Measurements from ENCODE around the gene PPM1L.
"Not testable (repeated sequence)": the region's sequence is repeated elsewhere in the genome, so short reads cannot be mapped to it uniquely, and the experiment has no call there.

The PPM1L gene

DNA sequence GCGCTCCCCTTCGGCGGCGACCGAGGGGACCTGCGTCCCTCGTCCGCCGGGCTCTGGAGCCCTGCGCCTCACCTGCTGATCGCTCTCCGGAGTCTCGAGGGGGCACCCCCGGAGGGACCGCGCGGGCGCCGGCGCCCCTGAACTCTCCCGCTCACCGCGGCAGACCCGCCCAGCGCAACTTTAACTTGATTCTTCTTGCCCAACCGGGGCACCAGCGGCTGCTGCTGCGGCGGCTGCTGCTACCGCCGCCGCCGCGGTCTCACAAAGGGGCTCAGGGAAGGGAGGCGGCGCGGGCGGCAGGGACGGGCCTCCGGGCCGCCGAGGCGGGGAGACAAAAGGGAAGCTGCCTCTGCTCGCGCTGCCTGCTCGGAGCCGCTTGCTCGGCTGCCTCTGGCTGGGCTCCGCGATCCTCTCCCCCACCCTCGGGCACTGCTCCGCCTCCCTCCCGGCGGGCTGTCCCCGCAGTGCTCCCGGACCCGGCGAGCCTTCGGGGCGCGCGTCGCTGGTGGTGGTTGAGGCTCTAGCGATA is at the start of gene PPM1L:
Gene PPM1L (plus strand): TSS at position 456 of the 529 bp plus-strand sequence.
- peak; percentile 24 for DNase-seq (ENCODE audit: insufficient read length, low spot score)

DNA sequence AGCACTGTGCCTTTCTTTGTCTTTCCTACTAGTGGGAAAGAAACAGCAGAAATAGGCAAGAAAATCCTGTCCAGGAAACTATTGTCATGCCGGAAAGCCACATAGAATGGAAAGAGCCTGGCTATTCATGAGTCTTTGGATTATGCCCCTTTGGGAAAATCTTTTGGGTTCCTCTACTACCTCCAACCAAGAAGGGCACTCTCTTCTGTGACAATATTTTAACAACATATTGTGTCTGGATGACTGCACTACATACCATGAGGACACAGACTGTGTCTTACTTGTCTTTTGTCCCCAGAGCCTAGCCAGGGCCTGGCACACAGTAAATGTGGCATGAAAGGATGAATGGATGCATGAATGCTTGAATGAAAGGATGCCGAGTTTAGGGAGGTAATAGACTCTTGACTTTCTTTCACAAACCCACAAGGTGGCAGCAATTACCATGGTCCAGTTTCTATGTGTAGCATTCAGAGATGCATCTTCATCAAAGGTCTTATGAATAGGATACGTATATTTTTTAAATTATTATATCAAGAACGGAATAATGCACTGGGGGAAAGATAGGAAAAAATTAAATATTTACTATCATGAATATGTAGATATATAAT is 48.7 kb upstream of the PPM1L start:
- FAIRE-seq, result peak; percentile 18
- DNase-seq (ENCODE audit: insufficient read length, low spot score), result no peak

More for the DNA sequence above, at the start of gene PPM1L:
- no peak for FAIRE-seq

DNA sequence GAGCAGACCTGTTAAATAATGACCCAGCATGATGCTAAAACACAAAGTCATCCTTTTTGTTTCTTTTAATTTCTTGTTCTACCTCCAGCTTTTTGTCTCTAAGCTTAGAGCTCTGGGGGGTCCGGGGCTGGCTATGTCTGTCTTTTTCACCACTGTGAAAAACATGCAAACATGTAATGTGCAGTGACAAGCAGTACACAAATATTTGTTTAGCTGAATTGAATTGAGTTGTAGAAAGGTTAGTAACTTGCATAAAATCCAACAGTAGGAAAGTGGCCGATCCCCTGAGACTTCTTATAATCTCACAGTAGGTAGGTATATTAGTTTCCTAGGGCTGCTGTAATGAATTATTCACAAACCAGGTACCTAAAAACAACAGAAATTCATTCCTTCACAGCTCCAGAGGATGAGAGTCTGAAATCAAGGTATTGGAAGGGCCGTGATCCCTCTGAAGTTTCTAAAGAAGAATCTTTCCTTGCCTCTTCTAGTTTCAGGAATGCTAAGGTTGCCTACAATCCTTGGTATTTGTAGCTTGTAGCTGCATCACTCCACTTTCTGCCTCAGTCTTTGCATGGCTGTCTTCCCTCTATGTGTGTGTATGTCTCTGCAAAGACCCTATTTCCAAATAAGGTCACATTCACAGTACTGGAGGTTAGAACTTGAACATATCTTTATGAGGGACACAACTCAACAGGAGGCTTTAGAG is 46.4 kb upstream of the PPM1L start:
- FAIRE-seq (no peak), DNase-seq (ENCODE audit: insufficient read length, low spot score) (no peak)

DNA sequence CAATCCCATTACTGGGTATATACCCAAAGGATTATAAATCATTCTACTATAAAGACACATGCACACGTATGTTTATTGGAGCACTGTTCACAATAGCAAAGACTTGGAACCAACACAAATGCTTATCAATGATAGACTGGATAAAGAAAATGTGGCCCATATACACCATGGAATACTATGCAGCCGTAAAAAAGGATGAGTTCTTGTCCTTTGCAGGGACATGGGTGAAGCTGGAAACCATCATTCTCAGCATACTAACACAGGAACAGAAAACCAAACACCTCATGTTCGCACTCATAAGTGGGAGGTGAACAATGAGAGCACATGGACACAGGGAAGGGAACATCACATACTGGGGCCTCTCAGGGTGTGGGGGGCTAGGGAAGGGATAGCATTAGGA is 42.9 kb upstream of the PPM1L start:
- not testable (repeated sequence) for FAIRE-seq

DNA sequence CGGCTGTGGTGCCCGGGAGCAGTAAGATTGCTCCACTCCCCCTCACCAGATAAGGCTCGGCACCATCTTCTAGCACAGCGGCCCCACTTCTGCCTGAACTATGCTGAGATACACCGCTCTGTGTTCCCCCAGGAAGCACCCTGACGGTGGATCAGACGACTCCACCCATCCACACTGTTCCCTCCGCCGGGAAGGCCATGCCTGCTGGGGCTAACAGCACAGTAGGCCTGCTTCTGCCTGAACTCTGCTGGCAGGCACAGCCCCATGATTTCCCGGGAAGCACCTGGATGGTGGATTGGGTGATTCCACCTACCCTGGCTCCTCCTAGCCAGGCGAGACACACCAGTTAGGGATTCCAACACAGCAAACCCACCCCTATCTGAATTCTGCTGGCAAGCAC is 36.3 kb upstream of the PPM1L start:
- DNase-seq (ENCODE audit: insufficient read length, low spot score) (no peak), FAIRE-seq (no peak)

More for the DNA sequence above, 42.9 kb upstream of the PPM1L start:
- DNase-seq (ENCODE audit: insufficient read length, low spot score), result not testable (repeated sequence)

DNA sequence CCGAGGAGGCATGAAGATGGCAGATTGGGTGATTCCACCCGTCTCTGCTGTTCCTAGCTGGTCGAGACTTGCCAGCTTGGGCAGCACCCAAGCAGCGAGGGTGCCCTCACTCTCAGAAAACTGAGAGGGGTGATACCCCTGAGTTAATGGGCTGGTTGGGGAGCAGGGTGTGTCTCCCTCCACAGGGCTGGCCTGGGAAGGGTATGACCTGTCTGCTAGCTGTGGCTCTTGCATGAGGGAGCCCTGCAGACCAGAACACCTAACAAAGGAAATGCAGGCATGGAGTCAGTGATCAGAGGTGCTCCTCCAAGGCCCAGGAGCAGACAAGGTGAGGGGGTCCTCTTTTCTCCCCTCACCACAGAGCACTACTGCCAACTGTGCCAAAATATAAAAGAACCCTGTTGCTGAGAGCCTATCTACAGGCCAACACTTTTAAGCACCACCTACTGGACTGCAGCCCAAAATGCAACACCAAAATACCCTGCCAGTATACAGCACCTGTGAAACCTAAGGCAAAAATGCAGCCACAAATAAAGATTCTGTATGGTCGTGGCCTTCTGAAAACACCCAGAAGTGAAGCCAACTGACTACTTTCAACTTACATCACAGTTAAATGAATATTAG is 35.8 kb upstream of the PPM1L start:
- FAIRE-seq (no peak), DNase-seq (ENCODE audit: insufficient read length, low spot score) (no peak)

DNA sequence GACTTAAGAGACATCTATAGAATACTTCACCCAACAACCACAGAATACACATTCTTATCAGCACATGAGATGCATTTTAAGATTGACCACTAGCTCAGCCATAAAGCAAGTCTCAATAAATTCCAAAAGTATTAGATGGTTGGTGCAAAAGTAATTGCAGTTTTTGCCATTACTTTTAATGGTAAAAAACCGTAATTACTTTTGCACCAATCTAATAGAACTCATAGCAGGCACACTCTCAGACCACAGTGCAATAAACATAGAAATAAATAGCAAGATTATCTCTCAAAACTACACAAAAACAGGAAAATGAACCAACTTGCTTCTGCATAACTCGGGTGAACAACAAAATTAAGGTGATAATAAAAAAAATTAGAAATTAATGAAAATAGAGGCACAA is 33.7 kb upstream of the PPM1L start:
- no peak for DNase-seq (ENCODE audit: insufficient read length, low spot score)
- FAIRE-seq, result no peak

DNA sequence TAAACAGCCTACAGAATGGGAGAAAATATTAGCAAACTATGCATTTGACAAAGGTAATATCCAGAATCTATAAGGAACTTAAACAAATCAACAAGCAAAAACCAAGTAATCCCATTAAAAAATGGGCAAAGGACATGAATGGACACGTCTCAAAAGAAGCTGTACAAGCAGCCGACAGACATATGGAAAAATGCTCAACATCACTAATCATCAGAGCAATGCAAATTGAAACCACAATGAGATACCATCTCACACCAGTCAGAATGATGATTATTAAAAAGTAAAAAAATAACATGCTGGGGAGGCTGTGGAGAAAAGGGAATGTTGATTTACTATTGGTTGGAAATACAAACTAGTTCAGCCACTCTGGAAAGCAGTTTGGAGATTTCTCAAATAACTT is 30.7 kb upstream of the PPM1L start:
- DNase-seq (ENCODE audit: insufficient read length, low spot score) (no peak), FAIRE-seq (no peak)

DNA sequence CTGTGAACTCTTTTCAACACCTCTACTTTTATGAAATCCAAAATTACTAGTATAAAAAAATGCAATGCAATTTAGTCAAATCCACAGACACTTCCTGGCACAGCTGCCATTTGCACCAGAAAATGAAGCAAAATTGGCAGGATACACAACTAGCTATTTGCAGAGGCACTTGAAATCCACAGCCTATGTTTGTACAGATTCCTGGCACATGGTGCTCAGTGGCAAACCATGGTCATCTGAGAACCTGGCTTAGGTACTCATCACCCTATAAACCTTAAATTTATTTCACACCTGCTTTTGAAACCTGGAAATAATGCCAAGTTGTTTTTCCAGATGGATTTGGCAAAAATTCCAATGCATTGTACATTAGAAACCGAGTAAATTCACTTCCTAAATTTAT is 20.2 kb upstream of the PPM1L start:
- DNase-seq (ENCODE audit: insufficient read length, low spot score), result no peak
- FAIRE-seq, result no peak

DNA sequence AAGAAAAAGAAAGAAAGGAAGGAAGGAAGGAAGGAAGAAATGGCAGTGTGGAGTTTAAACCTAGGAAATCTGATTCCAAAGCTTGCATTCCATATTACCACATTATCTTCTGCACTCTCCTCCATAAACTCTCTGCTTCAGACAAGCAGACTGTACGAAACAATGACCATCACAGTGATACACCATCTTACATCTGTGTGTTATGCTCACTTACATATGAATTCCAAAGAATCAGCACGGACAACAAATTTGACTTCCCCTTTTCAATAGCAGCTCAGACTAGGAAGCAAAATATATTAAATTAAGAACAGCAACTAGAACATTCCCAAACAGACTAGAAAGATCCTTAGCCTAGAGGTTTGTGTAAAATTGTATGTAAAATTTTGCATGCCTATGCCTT is 18.0 kb upstream of the PPM1L start:
- DNase-seq (ENCODE audit: insufficient read length, low spot score) (no peak), FAIRE-seq (no peak)

DNA sequence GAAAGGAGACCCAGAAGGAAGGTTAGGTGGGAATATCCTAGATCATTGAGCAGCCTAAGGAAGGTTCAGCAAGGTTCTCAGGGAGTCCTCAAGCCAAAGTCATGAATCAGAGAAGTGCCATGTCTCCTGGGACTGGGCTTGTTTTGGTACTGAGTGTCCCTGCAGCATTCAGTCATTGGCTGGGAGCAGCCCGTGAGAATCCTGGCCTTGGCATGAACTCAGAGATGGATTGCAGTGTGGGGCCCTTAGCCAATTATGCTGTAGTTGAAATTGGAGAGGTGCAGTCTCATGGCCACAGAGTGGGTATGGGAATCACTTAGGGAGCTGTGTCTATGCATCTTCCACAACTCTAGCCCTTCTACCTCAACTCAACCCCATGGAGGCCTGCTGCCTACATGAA is 17.0 kb upstream of the PPM1L start:
- DNase-seq (ENCODE audit: insufficient read length, low spot score) (no peak), FAIRE-seq (no peak)

DNA sequence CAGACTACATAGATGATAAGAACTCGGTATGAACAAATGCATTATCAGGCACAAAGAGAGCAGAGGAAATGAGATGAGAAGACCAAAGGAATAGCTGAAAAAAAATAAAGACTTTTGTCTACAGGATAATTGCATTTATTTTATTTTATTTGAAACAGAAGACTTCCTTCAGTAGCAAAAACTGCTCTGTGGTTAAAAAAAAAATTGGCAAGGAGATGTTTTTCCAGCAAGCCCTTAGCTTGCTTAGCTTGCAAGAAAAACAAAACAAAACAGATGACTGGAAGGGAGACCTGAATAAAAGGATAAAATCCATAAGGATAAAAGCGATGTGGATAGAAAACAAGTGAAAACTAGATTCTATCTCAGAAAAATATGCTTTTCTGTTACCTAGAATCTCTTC is 9.1 kb upstream of the PPM1L start:
- FAIRE-seq, result no peak
- no peak for DNase-seq (ENCODE audit: insufficient read length, low spot score)

DNA sequence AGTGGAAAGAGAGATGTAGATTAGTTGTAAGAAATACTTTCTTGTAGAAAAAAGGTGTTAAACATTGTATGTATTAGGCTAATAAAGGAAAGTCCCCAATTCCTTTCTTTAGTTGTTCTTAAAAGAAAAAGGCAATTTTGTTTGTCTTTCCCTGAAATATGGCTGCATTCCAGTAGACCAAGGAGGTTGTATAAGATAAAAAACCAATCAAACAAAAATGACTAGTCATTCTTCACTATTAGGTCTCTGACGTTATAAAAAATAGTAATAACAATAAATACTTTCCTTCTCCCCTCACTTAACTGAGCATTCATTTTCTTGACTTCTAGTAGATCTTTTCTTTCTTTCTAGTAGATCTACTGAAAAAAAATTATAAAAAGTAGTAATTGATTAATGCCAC is 8.6 kb upstream of the PPM1L start:
- FAIRE-seq (no peak), DNase-seq (ENCODE audit: insufficient read length, low spot score) (no peak)

DNA sequence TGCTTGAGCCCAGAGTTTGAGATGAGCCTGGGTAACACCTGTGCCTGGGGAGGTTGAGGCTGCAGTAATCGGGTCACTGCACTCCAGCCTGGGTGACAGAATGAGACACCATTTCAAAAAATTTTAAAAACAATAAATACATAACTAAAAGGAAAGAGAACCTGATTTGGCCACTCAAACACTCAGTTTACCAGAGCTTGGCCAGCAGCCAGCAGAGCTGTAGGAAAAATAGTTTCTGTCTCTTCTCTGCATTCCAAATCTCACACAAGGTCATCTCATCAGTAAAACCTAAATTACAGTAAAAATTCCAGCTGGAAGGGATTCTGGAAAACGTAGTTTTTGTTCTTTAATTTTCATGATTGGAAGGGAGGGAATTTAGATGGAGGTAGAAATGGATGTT is 7.8 kb upstream of the PPM1L start:
- DNase-seq (ENCODE audit: insufficient read length, low spot score), result no peak
- no peak for FAIRE-seq

DNA sequence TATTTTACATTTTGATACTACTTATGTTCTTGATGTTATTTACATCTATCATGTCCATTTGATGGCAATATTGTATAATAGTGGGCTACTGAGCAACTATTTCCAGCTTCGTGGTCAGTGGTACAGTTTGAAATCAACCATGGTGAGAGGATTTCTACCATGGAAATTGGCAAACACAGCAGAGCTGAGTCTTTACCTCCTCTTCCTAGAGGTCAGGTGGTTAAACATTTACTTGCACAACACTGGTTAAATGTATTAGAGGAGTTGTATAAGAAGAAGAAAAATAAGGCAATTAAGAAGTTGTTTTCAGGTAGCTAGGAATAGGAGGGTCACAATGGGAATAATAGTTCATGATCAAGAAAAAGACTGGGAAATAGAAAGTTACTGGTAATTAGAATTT is 7.2 kb upstream of the PPM1L start:
- DNase-seq (ENCODE audit: insufficient read length, low spot score) (no peak), FAIRE-seq (no peak)

DNA sequence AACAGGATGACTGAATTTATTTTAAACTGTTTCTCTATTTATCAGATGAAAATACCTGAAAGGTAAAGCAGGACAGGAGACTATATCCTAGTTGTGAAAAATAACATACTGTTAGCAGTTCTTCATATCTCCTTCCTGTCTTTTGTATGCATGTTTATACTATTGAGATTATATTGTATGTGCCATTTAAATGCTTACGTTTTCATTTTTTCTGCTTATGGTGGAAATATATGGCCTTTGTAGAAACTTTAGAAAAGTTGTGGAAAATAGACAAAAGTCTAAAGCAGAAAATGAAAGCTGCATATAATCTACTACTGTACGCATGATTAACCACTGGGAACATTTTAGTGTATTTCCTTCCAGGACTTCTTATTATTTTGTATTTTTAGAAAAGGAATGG is 2.1 kb upstream of the PPM1L start:
- DNase-seq (ENCODE audit: insufficient read length, low spot score) (no peak), FAIRE-seq (no peak)

DNA sequence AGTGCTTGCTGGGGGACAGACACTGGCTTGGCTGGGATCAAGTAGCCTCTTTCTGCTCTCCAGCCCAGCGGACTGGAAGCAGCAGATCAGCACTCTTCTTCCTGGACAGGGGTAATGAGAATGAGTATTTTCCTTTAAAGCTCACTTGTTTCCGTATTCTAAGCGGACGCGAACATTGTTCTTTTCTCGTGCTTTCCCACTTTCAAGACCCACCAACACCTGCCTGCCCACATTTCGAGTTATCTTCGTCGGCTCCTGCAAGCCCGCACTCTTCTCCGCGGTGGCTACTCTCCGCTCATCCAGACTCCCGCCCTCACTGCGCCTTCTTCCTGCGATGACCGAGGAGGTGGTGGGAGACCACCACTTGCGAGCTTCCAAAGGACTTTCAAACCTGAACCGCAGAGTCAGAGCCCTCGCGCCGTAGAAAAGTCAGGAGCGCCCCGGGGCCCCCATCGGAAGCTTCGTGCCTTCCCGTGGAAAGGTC is 1.6 kb upstream of the PPM1L start:
- DNase-seq (ENCODE audit: insufficient read length, low spot score), result no peak
- FAIRE-seq, result peak; percentile 58

DNA sequence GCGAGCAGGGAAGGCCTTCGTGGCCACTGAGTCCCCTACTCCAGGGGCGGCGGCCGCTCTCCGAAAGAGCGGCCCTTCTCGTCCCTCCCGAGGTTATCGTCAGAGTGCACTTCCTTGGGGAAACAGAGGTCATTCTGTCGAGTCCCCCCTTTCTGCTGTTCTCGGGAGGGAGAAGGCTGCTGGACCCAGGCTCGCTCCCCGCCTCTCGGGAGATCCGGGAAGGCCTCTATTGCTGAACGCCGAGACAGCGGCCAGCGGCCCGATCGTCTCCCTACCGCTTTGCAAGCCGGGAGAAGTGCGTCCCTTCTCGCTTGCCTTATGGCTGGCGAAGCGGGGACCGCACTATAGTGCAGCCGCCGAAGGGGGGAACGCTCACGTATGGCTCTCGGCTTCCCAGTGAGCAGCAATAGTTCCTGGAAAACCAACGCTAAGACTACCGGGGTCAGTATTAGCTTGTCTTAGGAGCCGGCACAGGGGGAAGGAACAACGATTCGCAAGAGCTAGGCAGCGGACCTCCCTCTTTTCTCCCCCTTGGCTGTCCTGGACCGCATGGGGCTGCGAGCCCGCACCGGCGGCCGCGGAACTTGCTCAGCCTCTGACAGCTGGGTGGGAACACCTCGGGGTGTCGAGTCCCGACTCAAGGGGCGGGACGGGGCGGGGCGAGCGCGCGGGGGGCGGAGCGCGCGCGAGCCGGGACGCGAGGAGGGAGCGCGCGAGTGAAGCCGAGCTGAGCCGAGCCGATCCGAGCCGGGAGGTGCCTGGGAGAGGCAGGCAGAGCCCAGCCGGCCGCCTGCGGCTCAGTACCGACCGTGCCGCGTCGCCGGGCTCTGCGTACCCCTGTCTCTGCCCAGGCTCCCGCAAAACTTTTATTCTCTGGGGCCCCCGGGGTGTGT is 930 bp upstream of the PPM1L start:
- FAIRE-seq (peak; percentile 89), DNase-seq (ENCODE audit: insufficient read length, low spot score) (peak; percentile 78)

DNA sequence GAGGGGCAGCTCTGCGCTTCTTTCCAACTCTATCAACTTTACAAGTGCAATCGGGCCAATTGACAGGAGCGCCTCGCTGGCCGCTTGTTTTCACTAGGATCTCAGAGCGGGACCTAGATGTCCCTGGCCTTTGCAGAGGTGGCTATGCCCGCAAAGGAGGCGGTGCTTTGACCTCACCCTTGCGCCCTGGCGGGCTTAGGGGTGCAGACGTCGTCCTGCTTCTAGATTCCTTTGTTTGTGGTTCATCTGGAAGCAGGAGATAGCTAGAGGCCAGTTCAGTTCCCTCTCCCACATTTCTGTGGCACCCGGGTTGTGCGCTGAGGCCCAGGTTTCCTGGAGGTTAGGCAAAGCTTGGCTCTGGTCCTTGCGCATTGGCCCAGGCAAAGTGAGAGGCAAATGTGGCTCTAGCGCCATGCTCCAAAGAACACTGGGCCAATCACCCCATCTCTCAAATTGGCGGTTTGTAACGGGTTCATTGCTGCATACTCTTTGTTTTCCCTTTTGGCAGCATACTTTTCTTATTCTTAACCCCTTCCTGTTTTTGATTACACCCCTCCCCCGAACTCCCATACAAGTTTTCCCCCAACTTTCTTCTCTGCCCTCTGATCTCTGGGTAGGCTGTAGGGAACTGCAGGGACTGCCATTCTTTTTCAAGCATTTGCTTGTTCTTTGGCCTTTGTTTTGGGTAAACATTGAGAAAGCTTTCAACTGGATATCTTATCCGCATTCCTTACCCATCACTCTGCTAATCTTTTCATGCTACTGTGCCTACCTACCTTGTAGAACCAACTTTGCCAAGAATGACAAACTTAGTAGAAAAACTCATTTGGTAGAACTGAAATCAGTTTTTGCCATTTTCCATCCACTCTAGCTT is 1.4 kb downstream of the PPM1L start:
- DNase-seq (ENCODE audit: insufficient read length, low spot score) (no peak), FAIRE-seq (no peak)

All from GM19239 (cell line).